ENCODE measurements around the gene FGF14. TPM values are rescaled to one million over a fixed set of nuclear protein-coding genes. Genes with fewer than 3 reads are reported as not detected.
A peak's percentile ranks its signal among the peaks of the same experiment; 100 is the strongest.

Gene FGF14
- total RNA-seq, 1 experiment from 2014 or later = under 0.01 TPM

GRCh38 chr13:101930331-101930730 lies 471.5 kb downstream of the FGF14 start:
- no peak for DNase-seq (ENCODE audit: low spot score)

- no peak for DNase-seq (ENCODE audit: low spot score)
Observed at GRCh38 chr13:101925731-101926130, 476.1 kb downstream of the FGF14 start.

GRCh38 chr13:101919541-101920181 lies 482.2 kb downstream of the FGF14 start:
- DNase-seq (ENCODE audit: low spot score) = peak; percentile 23

GRCh38 chr13:101917833-101918661 lies 483.8 kb downstream of the FGF14 start:
- no peak for DNase-seq (ENCODE audit: low spot score)

GRCh38 chr13:101917475-101917810 lies 484.4 kb downstream of the FGF14 start:
- DNase-seq (ENCODE audit: low spot score) = no peak

- no peak for DNase-seq (ENCODE audit: low spot score)
Observed at GRCh38 chr13:101916775-101917474, 484.9 kb downstream of the FGF14 start.

GRCh38 chr13:101916108-101916774 lies 485.6 kb downstream of the FGF14 start:
- no peak for DNase-seq (ENCODE audit: low spot score)

- DNase-seq (ENCODE audit: low spot score) = no peak
Observed at GRCh38 chr13:101915755-101916107, 486.1 kb downstream of the FGF14 start.

GRCh38 chr13:101915331-101915730 lies 486.5 kb downstream of the FGF14 start:
- no peak for DNase-seq (ENCODE audit: low spot score)

- no peak for DNase-seq (ENCODE audit: low spot score)
Observed at GRCh38 chr13:101911752-101912151, 490.1 kb downstream of the FGF14 start.

GRCh38 chr13:101903890-101904289 lies 498.0 kb downstream of the FGF14 start:
- no peak for DNase-seq (ENCODE audit: low spot score)

GRCh38 chr13:101898676-101899075 lies 503.2 kb downstream of the FGF14 start:
- DNase-seq (ENCODE audit: low spot score) = no peak

GRCh38 chr13:101896541-101896940 lies 505.3 kb downstream of the FGF14 start:
- no peak for DNase-seq (ENCODE audit: low spot score)

- no peak for DNase-seq (ENCODE audit: low spot score)
Observed at GRCh38 chr13:101893021-101893420, 508.8 kb downstream of the FGF14 start.

GRCh38 chr13:101892296-101892695 lies 509.6 kb downstream of the FGF14 start:
- no peak for DNase-seq (ENCODE audit: low spot score)

- no peak for DNase-seq (ENCODE audit: low spot score)
Observed at GRCh38 chr13:101881593-101881992, 520.3 kb downstream of the FGF14 start.

- DNase-seq (ENCODE audit: low spot score) = no peak
Observed at GRCh38 chr13:101880581-101880980, 521.3 kb downstream of the FGF14 start.

- no peak for DNase-seq (ENCODE audit: low spot score)
Observed at GRCh38 chr13:101876951-101877350, 524.9 kb downstream of the FGF14 start.

GRCh38 chr13:101875717-101876393 lies 526.0 kb downstream of the FGF14 start:
- peak; percentile 75 for DNase-seq (ENCODE audit: low spot score)

GRCh38 chr13:101875091-101875490 lies 526.8 kb downstream of the FGF14 start:
- no peak for DNase-seq (ENCODE audit: low spot score)

- no peak for DNase-seq (ENCODE audit: low spot score)
Observed at GRCh38 chr13:101869553-101869952, 532.3 kb downstream of the FGF14 start.
